Epithelial cell of esophagus (primary cell): Measurements from ENCODE around the gene DYNC2H1.

Experiments
- DNase-seq: peaks from one replicate; pipeline ENCODE4 v3.0.0; 2010; ENCODE audit warnings: low read depth
- H3K4me3 ChIP-seq: 2 replicates; pipeline ENCODE4 v1.5.1; 2011; ENCODE audit warnings: mild to moderate bottlenecking, low read length, control low read depth
- CTCF ChIP-seq: IDR thresholded peaks from 2 replicates; pipeline ENCODE4 v1.5.1; 2011; ENCODE audit warnings: low read depth, mild to moderate bottlenecking, low read length, control low read depth, inconsistent platforms; ENCODE audit not compliant: insufficient read depth; ENCODE audit errors: missing control alignments

Gene DYNC2H1

GRCh38 chr11:103354656-103355055, 245.4 kb downstream of the DYNC2H1 start:
- DNase-seq: no peak
- no peak overlapping the region for H3K4me3 ChIP-seq
- TF ChIP-seq CTCF: no peak

GRCh38 chr11:103358251-103358650, 249.0 kb downstream of the DYNC2H1 start:
- no peak for TF ChIP-seq CTCF
- no peak overlapping the region for H3K4me3 ChIP-seq
- no peak for DNase-seq

- no peak overlapping the region for H3K4me3 ChIP-seq
- DNase-seq: no peak
- TF ChIP-seq CTCF: no peak
Observed at GRCh38 chr11:103359216-103359615, 250.0 kb downstream of the DYNC2H1 start.

GRCh38 chr11:103364687-103365086, 255.5 kb downstream of the DYNC2H1 start:
- no peak for TF ChIP-seq CTCF
- H3K4me3 ChIP-seq: no peak overlapping the region
- no peak for DNase-seq

GRCh38 chr11:103367650-103368049, 258.4 kb downstream of the DYNC2H1 start:
- no peak overlapping the region for H3K4me3 ChIP-seq
- TF ChIP-seq CTCF: no peak
- DNase-seq: no peak

GRCh38 chr11:103368145-103368544, 258.9 kb downstream of the DYNC2H1 start:
- TF ChIP-seq CTCF: no peak

GRCh38 chr11:103370076-103370475, 260.9 kb downstream of the DYNC2H1 start:
- no peak for DNase-seq
- no peak overlapping the region for H3K4me3 ChIP-seq
- no peak for TF ChIP-seq CTCF

More at GRCh38 chr11:103368145-103368544, 258.9 kb downstream of the DYNC2H1 start:
- H3K4me3 ChIP-seq: no peak overlapping the region
- DNase-seq: no peak
